Peyer's patch (tissue), 4 donors: ENCODE measurements around the gene OXNAD1. TPM values are rescaled to one million over a fixed set of nuclear protein-coding genes. Genes with fewer than 3 reads are reported as not detected.

Experiments used
- DNase-seq, 3 donors: peaks; one replicate each; pipeline ENCODE4 v3.0.0-alpha.2; 2017 to 2019
- H3K27ac ChIP-seq, 4 donors: fragments of 200-600 bp; sonication (generic); one replicate each; pipeline ENCODE4 v1.5.1; 2016 to 2019
- H3K27me3 ChIP-seq, 2 donors: fragments of 200-600 bp; sonication (generic); one replicate each; pipeline ENCODE4 v1.5.1; 2019
- H3K36me3 ChIP-seq, 3 donors: fragments of 200-600 bp; sonication (generic); one replicate each; pipeline ENCODE4 v1.5.1; 2016 to 2019
- H3K4me1 ChIP-seq, 4 donors: fragments of 200-600 bp; sonication (generic); one replicate each; pipeline ENCODE4 v1.5.1; 2016 to 2019
- H3K4me3 ChIP-seq, 4 donors: fragments of 200-600 bp; sonication (generic); 1 replicate in 3 of 4; 2 replicates in 1 of 4; pipeline ENCODE4 v1.5.1; 2016 to 2019; ENCODE audit warnings: mild to moderate bottlenecking in 1 of 4
- H3K9me3 ChIP-seq, 4 donors: fragments of 200-600 bp; sonication (generic); one replicate each; pipeline ENCODE4 v1.5.1; 2016 to 2019; ENCODE audit warnings: mild to moderate bottlenecking in 1 of 4
- POLR2A ChIP-seq, 2 donors: fragments of 450-650 bp; IDR thresholded peaks; one replicate each; pipeline ENCODE4 v1.5.1; 2017; ENCODE audit warnings: antibody characterized with exemption in 2 of 2, mild to moderate bottlenecking in 2 of 2, moderate library complexity in 2 of 2
- total RNA-seq, 4 donors: library from RNA; depleted of rRNA; stranded (reverse); fragments of >200 nt; gene quantifications; one replicate each; pipeline ENCODE4 v1.1.0, GENCODE V29; 2016
- TF ChIP-seq, protein P1 (sequence below), 6 experiments: fragments of 450-650 bp in 4 of 6; fragments of 200-600 bp in 2 of 6; sonication (generic) in 1 of 6; IDR thresholded peaks; one replicate each; pipeline ENCODE4 v1.5.1; 2017 to 2019; ENCODE audit warnings: antibody characterized with exemption in 6 of 6, mild to moderate bottlenecking in 3 of 6, moderate library complexity in 1 of 6

The OXNAD1 gene
- total RNA-seq, 4 donors from 2014 or later: 44.5 to 45.8 (median 45.2) TPM

DNA sequence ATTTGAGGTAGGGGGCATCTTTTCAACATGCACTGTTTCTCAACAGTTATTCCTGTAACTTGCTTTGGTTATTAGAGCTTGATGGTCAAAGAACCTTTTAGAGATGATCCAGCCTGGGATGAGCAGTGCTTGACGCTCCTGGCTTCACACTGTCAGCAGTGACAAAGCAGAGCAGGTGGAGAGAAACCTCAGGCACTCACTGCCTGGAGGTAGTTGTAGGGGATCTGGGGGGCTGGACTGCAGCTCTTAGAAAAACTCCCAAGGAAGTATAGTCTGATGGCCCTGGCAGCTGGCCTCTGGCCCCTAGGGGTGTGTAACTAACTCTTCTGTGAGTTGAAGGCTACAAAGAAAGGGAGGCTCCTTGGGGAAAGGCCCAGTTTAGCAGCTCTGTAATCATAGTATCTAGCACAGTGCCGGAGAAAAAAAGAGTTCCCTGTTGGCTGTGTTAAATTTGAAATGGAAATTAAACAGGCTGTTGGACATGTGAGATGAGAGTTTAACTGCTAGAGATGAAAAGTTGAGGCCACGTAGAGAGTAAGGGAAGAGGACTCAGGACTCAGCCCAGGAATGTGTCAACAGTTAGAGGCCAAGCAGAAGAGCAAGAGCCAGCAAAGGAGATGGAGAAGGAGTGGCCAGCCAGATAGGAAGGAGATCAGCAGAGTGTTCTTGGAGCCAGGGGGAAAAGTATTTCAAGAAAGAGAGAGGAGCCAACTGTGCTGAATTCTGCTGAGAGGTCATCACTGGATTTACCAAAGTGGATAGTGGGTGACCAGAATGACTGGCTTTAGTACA is 14.2 kb downstream of the OXNAD1 start:
- H3K4me3 ChIP-seq: no peak overlapping the region
- TF ChIP-seq, protein P1, sequence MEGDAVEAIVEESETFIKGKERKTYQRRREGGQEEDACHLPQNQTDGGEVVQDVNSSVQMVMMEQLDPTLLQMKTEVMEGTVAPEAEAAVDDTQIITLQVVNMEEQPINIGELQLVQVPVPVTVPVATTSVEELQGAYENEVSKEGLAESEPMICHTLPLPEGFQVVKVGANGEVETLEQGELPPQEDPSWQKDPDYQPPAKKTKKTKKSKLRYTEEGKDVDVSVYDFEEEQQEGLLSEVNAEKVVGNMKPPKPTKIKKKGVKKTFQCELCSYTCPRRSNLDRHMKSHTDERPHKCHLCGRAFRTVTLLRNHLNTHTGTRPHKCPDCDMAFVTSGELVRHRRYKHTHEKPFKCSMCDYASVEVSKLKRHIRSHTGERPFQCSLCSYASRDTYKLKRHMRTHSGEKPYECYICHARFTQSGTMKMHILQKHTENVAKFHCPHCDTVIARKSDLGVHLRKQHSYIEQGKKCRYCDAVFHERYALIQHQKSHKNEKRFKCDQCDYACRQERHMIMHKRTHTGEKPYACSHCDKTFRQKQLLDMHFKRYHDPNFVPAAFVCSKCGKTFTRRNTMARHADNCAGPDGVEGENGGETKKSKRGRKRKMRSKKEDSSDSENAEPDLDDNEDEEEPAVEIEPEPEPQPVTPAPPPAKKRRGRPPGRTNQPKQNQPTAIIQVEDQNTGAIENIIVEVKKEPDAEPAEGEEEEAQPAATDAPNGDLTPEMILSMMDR (IDR thresholded peaks at IDR 0.05): no peak
- no peak for DNase-seq
- no peaks in the 10 kb centered on the region for H3K9me3 ChIP-seq
- no peaks in the 10 kb centered on the region for H3K4me1 ChIP-seq
- H3K36me3 ChIP-seq: peaks cover 0 to 29% (median 0%) of the 10 kb centered on the region in 3 donors
- no peaks in the 10 kb centered on the region for H3K27me3 ChIP-seq
- H3K27ac ChIP-seq: no peak overlapping the region

DNA sequence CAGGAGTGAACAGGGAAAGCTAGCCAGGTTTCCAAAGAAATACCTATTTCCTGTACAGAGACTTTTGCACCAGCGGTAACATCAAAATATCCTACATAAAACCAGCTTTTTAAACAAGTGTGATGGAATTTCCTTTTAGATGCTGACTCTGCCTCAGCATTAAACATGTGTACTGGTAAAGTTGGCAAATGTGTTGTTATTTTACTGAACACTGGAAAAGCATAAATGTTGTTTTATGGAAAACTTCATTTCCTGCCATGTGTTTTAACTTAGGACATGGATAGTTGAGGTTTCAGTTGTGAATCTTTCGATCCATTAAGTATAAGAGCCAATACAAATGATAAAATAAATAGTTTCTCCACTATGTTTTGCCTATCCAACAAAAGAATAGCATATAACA is 15.7 kb downstream of the OXNAD1 start:
- TF ChIP-seq, protein P1 (IDR thresholded peaks at IDR 0.05): no peak
- no peak for TF ChIP-seq POLR2A (IDR thresholded peaks at IDR 0.05)
- no peak for DNase-seq
- no peak overlapping the region for H3K27ac ChIP-seq
- H3K4me1 ChIP-seq: no peaks in the 10 kb centered on the region
- no peak overlapping the region for H3K4me3 ChIP-seq
- no peaks in the 10 kb centered on the region for H3K9me3 ChIP-seq
- H3K27me3 ChIP-seq: no peaks in the 10 kb centered on the region
- peaks cover 0 to 24% (median 0%) of the 10 kb centered on the region in 3 donors for H3K36me3 ChIP-seq

DNA sequence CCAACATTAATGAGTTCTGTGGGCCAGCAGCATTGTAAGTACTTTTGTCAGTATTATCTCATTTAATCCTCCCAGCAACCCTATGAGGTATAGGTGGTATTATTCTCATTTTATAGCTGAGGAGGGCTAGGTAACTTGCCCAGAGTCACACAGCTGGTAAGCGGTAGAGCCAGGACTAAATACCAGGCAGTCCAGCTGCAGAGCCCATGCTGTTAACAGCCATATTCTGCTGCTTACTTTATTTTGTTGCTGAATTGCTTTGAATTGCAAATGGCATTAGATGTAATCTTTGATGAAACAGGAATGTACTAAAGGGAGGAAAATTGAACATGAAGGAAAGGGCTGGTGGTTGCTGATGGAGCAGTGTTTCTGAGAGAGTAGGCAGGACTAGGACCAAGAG is 19.6 kb downstream of the OXNAD1 start:
- H3K4me3 ChIP-seq: no peak overlapping the region
- H3K4me1 ChIP-seq: no peaks in the 10 kb centered on the region
- H3K36me3 ChIP-seq: peaks cover 0 to 33% (median 0%) of the 10 kb centered on the region in 3 donors
- TF ChIP-seq, protein P1 (IDR thresholded peaks at IDR 0.05): no peak
- TF ChIP-seq POLR2A (IDR thresholded peaks at IDR 0.05): no peak
- H3K27ac ChIP-seq: peak overlapping the region in 2 of 4 donors; percentile 71 to 82
- H3K27me3 ChIP-seq: no peaks in the 10 kb centered on the region
- H3K9me3 ChIP-seq: no peaks in the 10 kb centered on the region
- no peak for DNase-seq

DNA sequence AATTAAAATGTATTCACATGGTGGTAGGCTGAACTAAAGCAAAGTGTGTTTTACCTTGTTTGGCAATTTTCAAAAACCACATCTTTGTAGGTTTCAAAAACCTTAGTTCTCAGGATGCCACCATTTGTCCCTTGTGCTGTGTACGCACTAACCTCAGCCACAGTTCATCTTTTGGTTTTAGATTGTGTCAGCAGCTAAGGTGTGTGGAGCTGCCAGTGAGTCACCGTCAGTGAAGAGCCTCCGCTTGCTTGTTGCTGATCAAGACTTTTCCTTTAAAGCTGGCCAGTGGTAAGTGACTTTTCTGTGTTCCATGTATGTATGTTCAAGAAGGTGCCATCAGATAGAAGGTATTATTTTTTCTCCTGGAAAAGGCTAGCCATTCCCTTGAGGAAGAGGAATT is 21.1 kb downstream of the OXNAD1 start:
- peak in 2 of 3 donors; percentile 42 to 80 for DNase-seq
- H3K4me1 ChIP-seq: no peaks in the 10 kb centered on the region
- no peaks in the 10 kb centered on the region for H3K9me3 ChIP-seq
- TF ChIP-seq, protein P1 (IDR thresholded peaks at IDR 0.05): no peak
- TF ChIP-seq POLR2A (IDR thresholded peaks at IDR 0.05): peak; percentile 23 to 62
- H3K4me3 ChIP-seq: peak overlapping the region; percentile 19 to 36 (median 34)
- no peaks in the 10 kb centered on the region for H3K27me3 ChIP-seq
- H3K36me3 ChIP-seq: peaks cover 0 to 34% (median 0%) of the 10 kb centered on the region in 3 donors
- peak overlapping the region; percentile 62 to 82 (median 78) for H3K27ac ChIP-seq

DNA sequence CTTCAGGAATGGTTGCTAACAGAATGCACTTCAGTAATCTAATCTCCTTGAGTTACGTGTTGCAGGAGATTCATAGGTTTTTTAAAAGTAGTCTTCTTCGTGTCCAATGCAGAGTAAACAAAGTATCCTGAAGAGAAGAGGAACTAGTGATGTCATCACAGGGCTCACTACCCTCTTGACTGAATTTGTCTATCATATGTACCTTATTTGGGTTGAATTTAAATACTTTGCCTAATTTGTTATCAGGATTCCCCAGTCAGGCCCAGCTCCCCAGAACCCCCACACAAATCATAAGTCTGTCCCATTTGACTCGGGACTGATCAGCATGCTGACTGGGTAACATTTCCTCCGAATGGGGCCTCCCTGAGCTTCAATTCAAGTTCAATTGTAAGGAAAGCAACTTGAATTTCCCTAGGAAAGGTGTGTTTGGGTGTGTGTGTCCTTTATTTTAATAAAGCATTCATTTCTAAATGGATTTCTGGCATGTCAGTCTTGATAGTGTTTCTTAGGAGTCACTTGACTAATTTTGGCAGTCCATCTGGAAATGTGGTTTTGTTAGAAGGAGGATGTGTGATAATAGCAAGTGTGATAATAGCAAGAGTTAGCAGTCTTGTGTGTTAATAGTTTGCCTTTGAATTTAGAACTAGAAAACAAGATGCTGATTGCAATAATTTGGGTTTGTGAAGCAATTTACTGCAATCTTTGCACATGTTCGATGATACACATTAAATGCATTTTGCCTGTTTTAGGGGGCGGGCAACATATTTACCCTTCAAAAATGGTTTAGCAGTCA is 21.9 kb downstream of the OXNAD1 start:
- no peaks in the 10 kb centered on the region for H3K9me3 ChIP-seq
- no peak for DNase-seq
- H3K4me1 ChIP-seq: no peaks in the 10 kb centered on the region
- H3K27me3 ChIP-seq: no peaks in the 10 kb centered on the region
- TF ChIP-seq, protein P1 (IDR thresholded peaks at IDR 0.05): no peak
- peaks cover 0 to 30% (median 0%) of the 10 kb centered on the region in 3 donors for H3K36me3 ChIP-seq
- peak overlapping the region; percentile 62 to 82 (median 78) for H3K27ac ChIP-seq
- H3K4me3 ChIP-seq: peak overlapping the region; percentile 22 to 36 (median 34)
